Measurements from ENCODE around the gene ZBP1. TPM values are rescaled to one million over a fixed set of nuclear protein-coding genes. Genes with fewer than 3 reads are reported as not detected.

ZBP1 gene
- total RNA-seq, 2 donors from 2014 or later = 0.14 to 8.9 TPM

- TF ChIP-seq CTCF (IDR thresholded peaks at IDR 0.05) (no peak), POLR2A (IDR thresholded peaks at IDR 0.05) (no peak), POLR2AphosphoS5 (IDR thresholded peaks at IDR 0.05) (no peak)
- Histone ChIP-seq H3K36me3 (no peaks in the 10 kb centered on the region), H3K9me3 (no peaks in the 10 kb centered on the region), H3K4me1 (replicated peaks) (no peaks in the 10 kb centered on the region), H3K27ac (no peak overlapping the region), H3K27me3 (replicated peaks; ENCODE audit: insufficient read depth) (no peaks in the 10 kb centered on the region), H3K4me3 (no peak overlapping the region)
- 95% methylated on average over 3 of the region's 3 CpGs for WGBS
- intact Hi-C loops (cut with DNase I) = no loop called here
- DNase-seq (ENCODE audit: low spot score) = no peak
Measured at GRCh38 chr20:57624124-57624523, 3.9 kb upstream of the ZBP1 start.

- TF ChIP-seq CTCF (IDR thresholded peaks at IDR 0.05) (peak; percentile 71 to 91 (median 79)), POLR2AphosphoS5 (IDR thresholded peaks at IDR 0.05) (no peak), POLR2A (IDR thresholded peaks at IDR 0.05) (no peak)
- Histone ChIP-seq H3K27me3 (replicated peaks; ENCODE audit: insufficient read depth) (no peaks in the 10 kb centered on the region), H3K9me3 (no peaks in the 10 kb centered on the region), H3K4me1 (replicated peaks) (no peaks in the 10 kb centered on the region), H3K36me3 (no peaks in the 10 kb centered on the region), H3K27ac (no peak overlapping the region), H3K4me3 (no peak overlapping the region)
- DNase-seq (ENCODE audit: low spot score) = peak; percentile 61
- 61% methylated on average over 14 of the region's 14 CpGs for WGBS
- intact Hi-C loops (cut with DNase I) = no loop called here
Measured at GRCh38 chr20:57622579-57623381, 2.6 kb upstream of the ZBP1 start.

- no peak for DNase-seq (ENCODE audit: low spot score)
- Histone ChIP-seq H3K36me3 (no peaks in the 10 kb centered on the region), H3K4me1 (replicated peaks) (no peaks in the 10 kb centered on the region), H3K27ac (no peak overlapping the region), H3K27me3 (replicated peaks; ENCODE audit: insufficient read depth) (no peaks in the 10 kb centered on the region), H3K9me3 (no peaks in the 10 kb centered on the region), H3K4me3 (no peak overlapping the region)
- TF ChIP-seq CTCF (IDR thresholded peaks at IDR 0.05) (no peak), POLR2A (IDR thresholded peaks at IDR 0.05) (no peak), POLR2AphosphoS5 (IDR thresholded peaks at IDR 0.05) (no peak)
- intact Hi-C loops (cut with DNase I) = no loop called here
- WGBS = 51% methylated on average over 7 of the region's 7 CpGs
Measured at GRCh38 chr20:57622201-57622570, 2.0 kb upstream of the ZBP1 start.

- H3K36me3 ChIP-seq = no peaks in the 10 kb centered on the region
- WGBS = 87% methylated on average over 16 of the region's 16 CpGs
- H3K4me1 ChIP-seq (replicated peaks) = no peaks in the 10 kb centered on the region
- H3K27me3 ChIP-seq (replicated peaks; ENCODE audit: insufficient read depth) = no peaks in the 10 kb centered on the region
- H3K9me3 ChIP-seq = no peaks in the 10 kb centered on the region
- no peak for DNase-seq (ENCODE audit: low spot score)
- no peak overlapping the region for H3K27ac ChIP-seq
- intact Hi-C loops (cut with DNase I) = no loop called here
- TF ChIP-seq CTCF (IDR thresholded peaks at IDR 0.05) = no peak
- TF ChIP-seq POLR2AphosphoS5 (IDR thresholded peaks at IDR 0.05) = no peak
- no peak for TF ChIP-seq POLR2A (IDR thresholded peaks at IDR 0.05)
- no peak overlapping the region for H3K4me3 ChIP-seq
Measured at GRCh38 chr20:57621421-57622200, 1.4 kb upstream of the ZBP1 start.
